CD14-positive monocyte (primary cell): Measurements from ENCODE around the gene SSPN. TPM values are rescaled to one million over a fixed set of nuclear protein-coding genes. Genes with fewer than 3 reads are reported as not detected.

ENCODE experiments used
- DNase-seq, 3 donors: peaks; one replicate each; pipeline ENCODE4 v3.0.0-alpha.2; 2011 to 2022
- H2AFZ ChIP-seq: 2 replicates; pipeline ENCODE4 v1.6.0; 2012; ENCODE audit warnings: mild to moderate bottlenecking, low read depth, low read length, inconsistent platforms; ENCODE audit not compliant: insufficient read depth, poor library complexity, severe bottlenecking
- H3K27ac ChIP-seq, 2 donors: 1 replicate in 1 of 2; 2 replicates in 1 of 2; pipeline ENCODE4 v1.5.1; 2012 to 2013; ENCODE audit warnings: low read length in 2 of 2, control low read depth in 1 of 2, inconsistent platforms in 1 of 2, low read depth in 1 of 2, mild to moderate bottlenecking in 1 of 2
- H3K27me3 ChIP-seq, 2 donors: one replicate each; pipeline versions ENCODE4 v1.6.0 to v1.6.1; 2011 to 2013; ENCODE audit warnings: low read length in 2 of 2; ENCODE audit not compliant: control insufficient read depth in 2 of 2, insufficient read depth in 2 of 2
- H3K36me3 ChIP-seq, 2 donors: replicated peaks in 1 of 2; 1 replicate in 1 of 2; 2 replicates in 1 of 2; pipeline versions ENCODE4 v1.5.1 to v1.6.1; 2012 to 2013; ENCODE audit warnings: low read length in 2 of 2, control low read depth in 1 of 2, inconsistent platforms in 1 of 2, mild to moderate bottlenecking in 1 of 2; ENCODE audit not compliant: insufficient read depth in 2 of 2, control insufficient read depth in 1 of 2
- H3K4me1 ChIP-seq, 2 donors: 1 replicate in 1 of 2; 2 replicates in 1 of 2; pipeline versions ENCODE4 v1.5.1 to v1.6.1; 2012 to 2013; ENCODE audit warnings: low read length in 2 of 2, control low read depth in 1 of 2, inconsistent platforms in 1 of 2, mild to moderate bottlenecking in 1 of 2, moderate library complexity in 1 of 2; ENCODE audit not compliant: insufficient read depth in 2 of 2, control insufficient read depth in 1 of 2
- H3K4me2 ChIP-seq: replicated peaks from 2 replicates; pipeline ENCODE3; 2012; ENCODE audit warnings: low read length, moderate library complexity, mild to moderate bottlenecking; ENCODE audit not compliant: poor library complexity, severe bottlenecking; ENCODE audit errors: extremely low read depth
- H3K4me3 ChIP-seq, 3 experiments: fragments of 200-600 bp in 1 of 3; sonication (generic) in 1 of 3; replicated peaks in 1 of 3; 1 replicate in 2 of 3; 2 replicates in 1 of 3; pipeline ENCODE4 v1.5.1; 2011 to 2013; ENCODE audit warnings: low read length in 3 of 3, mild to moderate bottlenecking in 3 of 3, control low read depth in 2 of 3, low read depth in 2 of 3, inconsistent platforms in 1 of 3, moderate library complexity in 1 of 3
- H3K79me2 ChIP-seq: 2 replicates; pipeline ENCODE4 v1.6.0; 2012; ENCODE audit warnings: mild to moderate bottlenecking, control low read depth, inconsistent platforms, low read length, moderate library complexity; ENCODE audit not compliant: insufficient read depth
- H3K9ac ChIP-seq: 2 replicates; pipeline ENCODE4 v1.6.0; 2017; ENCODE audit warnings: low read length, mild to moderate bottlenecking; ENCODE audit not compliant: insufficient read depth, poor library complexity, severe bottlenecking
- H3K9me3 ChIP-seq, 2 donors: replicated peaks in 1 of 2; 1 replicate in 1 of 2; 2 replicates in 1 of 2; pipeline versions ENCODE4 v1.5.1 to v1.6.1; 2012 to 2013; ENCODE audit warnings: low read length in 2 of 2, control low read depth in 1 of 2; ENCODE audit not compliant: control insufficient read depth in 1 of 2, insufficient read depth in 1 of 2
- H4K20me1 ChIP-seq: 2 replicates; pipeline ENCODE4 v1.6.0; 2012; ENCODE audit warnings: mild to moderate bottlenecking, low read length, control low read depth, moderate library complexity; ENCODE audit not compliant: insufficient read depth
- H3K27ac Mint-ChIP-seq, 7 donors: one replicate each; pipeline ENCODE4 v1.8.0; 2020; ENCODE audit warnings: mild to moderate bottlenecking in 7 of 7, mixed read lengths in 7 of 7, moderate library complexity in 6 of 7, inconsistent platforms in 2 of 7
- H3K27me3 Mint-ChIP-seq, 3 donors: one replicate each; pipeline ENCODE4 v1.8.0; 2021 to 2022; ENCODE audit warnings: low read depth in 3 of 3, mild to moderate bottlenecking in 3 of 3, mixed read lengths in 3 of 3, moderate library complexity in 3 of 3, inconsistent platforms in 1 of 3
- H3K36me3 Mint-ChIP-seq, 2 donors: one replicate each; pipeline ENCODE4 v1.8.0; 2020; ENCODE audit warnings: mixed read lengths in 2 of 2, inconsistent platforms in 1 of 2, mild to moderate bottlenecking in 1 of 2
- H3K4me1 Mint-ChIP-seq: one replicate; pipeline ENCODE4 v1.8.0; 2020; ENCODE audit warnings: mild to moderate bottlenecking, mixed read lengths
- H3K4me3 Mint-ChIP-seq, 2 donors: one replicate each; pipeline ENCODE4 v1.8.0; 2020; ENCODE audit warnings: mild to moderate bottlenecking in 2 of 2, mixed read lengths in 2 of 2, moderate library complexity in 1 of 2
- H3K9me3 Mint-ChIP-seq, 7 donors: one replicate each; pipeline ENCODE4 v1.8.0; 2020 to 2022; ENCODE audit warnings: mixed read lengths in 7 of 7, mild to moderate bottlenecking in 6 of 7, moderate library complexity in 6 of 7, inconsistent platforms in 2 of 7
- WGBS: methylation state at CpG from one replicate; pipeline ENCODE4 v1.1.5; 2013; ENCODE audit warnings: missing lambda C conversion rate; ENCODE audit not compliant: insufficient coverage; 5-methylcytosine and 5-hydroxymethylcytosine counted together
- intact Hi-C, 2 donors: fragments of 100-400 bp; cut with micrococcal nuclease; formaldehyde crosslinking; loops; one replicate each; pipeline versions ENCODE4 v1.15.0 to v1.15.1; 2023
- polyA plus RNA-seq, 3 donors: library from polyadenylated mRNA; depleted of rRNA in 1 of 3; unstranded in 2 of 3; stranded (reverse) in 1 of 3; fragments of 300-500 nt in 2 of 3; fragments of >200 nt in 1 of 3; fragmentation: Illumina TruSeq in 2 of 3; gene quantifications; 1 replicate in 2 of 3; 2 replicates in 1 of 3; pipeline ENCODE4 v1.2.3, GENCODE V29; 2012 to 2021
- TF ChIP-seq, protein P1 (sequence below): fragments of 200-600 bp; IDR thresholded peaks from one replicate; pipeline ENCODE4 v1.8.0; 2022; ENCODE audit warnings: antibody characterized with exemption, mild to moderate bottlenecking

SSPN gene
- polyA plus RNA-seq, 3 donors, result 0.15 TPM; not detected in 2

DNA sequence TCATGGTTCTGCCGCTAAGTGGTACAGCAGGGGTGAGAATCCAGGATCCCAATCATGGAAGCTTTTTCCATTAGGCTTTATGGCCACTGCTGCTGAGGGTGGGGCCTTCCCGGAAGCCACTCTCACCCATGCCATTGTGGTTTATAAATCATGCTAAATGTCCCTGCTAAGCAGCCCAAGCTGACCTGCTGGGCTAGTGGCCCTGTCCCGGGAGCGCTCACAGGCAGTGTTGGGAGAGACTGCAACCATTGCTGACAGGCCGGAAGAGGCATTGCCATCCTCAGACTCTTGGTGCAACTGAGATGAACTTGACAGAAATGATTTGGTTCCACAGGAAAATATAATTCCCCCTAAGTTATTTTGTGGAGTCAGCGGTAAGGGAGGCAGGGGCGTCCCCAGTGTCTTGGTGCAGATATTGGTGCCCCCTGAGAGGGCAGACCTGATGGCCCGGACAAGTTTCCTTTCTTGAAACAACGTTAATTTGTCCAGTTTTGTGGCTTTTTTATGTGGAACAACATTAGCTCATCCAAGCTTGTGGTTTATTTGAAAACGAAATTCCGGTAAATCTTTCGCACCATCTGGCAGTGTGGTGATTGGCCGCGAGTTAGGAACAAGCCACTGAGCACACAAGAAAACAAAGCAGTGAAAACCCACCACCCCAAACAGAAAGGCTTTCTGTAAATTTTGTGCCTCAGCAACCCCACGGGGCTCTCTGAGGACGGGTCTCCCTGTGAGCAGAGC lies 82.3 kb downstream of the SSPN start:
- intact Hi-C loops, result loop anchor here in 1 of 2 donors (10.0 kb wide), 2 partner anchors 153 to 197 kb away; partner anchors contain the start of gene BHLHE41
- peak overlapping the region in 1 of 3 experiments; percentile 7 for H3K4me3 ChIP-seq
- no peaks in the 10 kb centered on the region for H3K79me2 ChIP-seq
- H3K4me1 Mint-ChIP-seq, result peaks cover 54% of the 10 kb centered on the region
- H3K36me3 ChIP-seq, result no peaks in the 10 kb centered on the region
- H3K9me3 ChIP-seq, result no peaks in the 10 kb centered on the region
- DNase-seq, result no peak
- peaks cover 2 to 3% of the 10 kb centered on the region in 2 donors for H3K36me3 Mint-ChIP-seq
- H3K4me2 ChIP-seq, result no peak overlapping the region
- H3K27me3 ChIP-seq, result no peaks in the 10 kb centered on the region
- peaks cover 42 to 50% of the 10 kb centered on the region in 2 donors for H3K4me1 ChIP-seq
- peaks cover 0 to 3% (median 2%) of the 10 kb centered on the region in 3 donors for H3K27me3 Mint-ChIP-seq
- no peak overlapping the region for H3K27ac ChIP-seq
- H3K9me3 Mint-ChIP-seq, result peaks cover 0 to 1% (median 0%) of the 10 kb centered on the region in 7 donors
- no peaks in the 10 kb centered on the region for H4K20me1 ChIP-seq
- H2AFZ ChIP-seq, result peak overlapping the region; percentile 24
- peak overlapping the region; percentile 31 to 61 for H3K4me3 Mint-ChIP-seq
- H3K9ac ChIP-seq, result no peak overlapping the region
- 43% methylated on average over 10 of the region's 16 CpGs for WGBS
- H3K27ac Mint-ChIP-seq, result peak overlapping the region in 5 of 7 donors; percentile 28 to 83 (median 47)
- TF ChIP-seq, protein P1, sequence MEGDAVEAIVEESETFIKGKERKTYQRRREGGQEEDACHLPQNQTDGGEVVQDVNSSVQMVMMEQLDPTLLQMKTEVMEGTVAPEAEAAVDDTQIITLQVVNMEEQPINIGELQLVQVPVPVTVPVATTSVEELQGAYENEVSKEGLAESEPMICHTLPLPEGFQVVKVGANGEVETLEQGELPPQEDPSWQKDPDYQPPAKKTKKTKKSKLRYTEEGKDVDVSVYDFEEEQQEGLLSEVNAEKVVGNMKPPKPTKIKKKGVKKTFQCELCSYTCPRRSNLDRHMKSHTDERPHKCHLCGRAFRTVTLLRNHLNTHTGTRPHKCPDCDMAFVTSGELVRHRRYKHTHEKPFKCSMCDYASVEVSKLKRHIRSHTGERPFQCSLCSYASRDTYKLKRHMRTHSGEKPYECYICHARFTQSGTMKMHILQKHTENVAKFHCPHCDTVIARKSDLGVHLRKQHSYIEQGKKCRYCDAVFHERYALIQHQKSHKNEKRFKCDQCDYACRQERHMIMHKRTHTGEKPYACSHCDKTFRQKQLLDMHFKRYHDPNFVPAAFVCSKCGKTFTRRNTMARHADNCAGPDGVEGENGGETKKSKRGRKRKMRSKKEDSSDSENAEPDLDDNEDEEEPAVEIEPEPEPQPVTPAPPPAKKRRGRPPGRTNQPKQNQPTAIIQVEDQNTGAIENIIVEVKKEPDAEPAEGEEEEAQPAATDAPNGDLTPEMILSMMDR, result no peak

DNA sequence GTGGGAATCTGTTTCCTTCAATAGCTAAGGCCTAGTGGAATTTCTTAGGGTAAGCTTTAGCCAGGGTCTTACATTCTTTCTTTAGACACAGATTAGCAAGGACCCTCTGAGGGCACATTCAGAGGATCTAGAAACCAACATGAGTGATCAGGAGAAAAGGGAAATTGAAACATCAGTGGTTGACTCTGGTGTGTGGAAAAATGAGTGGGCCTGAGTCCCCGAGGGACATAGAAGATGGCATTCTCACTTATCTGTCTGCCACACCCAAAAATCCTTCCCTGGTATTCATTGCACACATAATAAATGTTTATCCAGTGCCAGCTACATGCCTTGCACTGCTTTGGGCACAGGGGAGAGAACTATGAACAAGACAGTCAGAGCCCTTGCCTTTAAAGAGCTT lies 82.9 kb downstream of the SSPN start:
- no peaks in the 10 kb centered on the region for H3K36me3 ChIP-seq
- WGBS, result no CpG with 5 or more reads among the region's 1 CpG
- peaks cover 54% of the 10 kb centered on the region for H3K4me1 Mint-ChIP-seq

More for the DNA sequence above, 82.9 kb downstream of the SSPN start:
- no peak overlapping the region for H3K4me3 Mint-ChIP-seq
- H3K4me1 ChIP-seq, result peaks cover 42 to 50% of the 10 kb centered on the region in 2 donors
- H3K27ac Mint-ChIP-seq, result peak overlapping the region in 1 of 7 donors; percentile 76
- H3K9ac ChIP-seq, result no peak overlapping the region
- H3K27me3 ChIP-seq, result no peaks in the 10 kb centered on the region
- no peak for DNase-seq
- H2AFZ ChIP-seq, result peak overlapping the region; percentile 24
- no peak overlapping the region for H3K27ac ChIP-seq
- no peaks in the 10 kb centered on the region for H3K79me2 ChIP-seq
- no peaks in the 10 kb centered on the region for H3K9me3 ChIP-seq
- H3K4me3 ChIP-seq, result peak overlapping the region in 1 of 3 experiments; percentile 7
- intact Hi-C loops, result loop anchor here in 1 of 2 donors (10.0 kb wide), 2 partner anchors 153 to 197 kb away; partner anchors contain the start of gene BHLHE41
- peaks cover 2 to 3% of the 10 kb centered on the region in 2 donors for H3K36me3 Mint-ChIP-seq
- H3K4me2 ChIP-seq, result no peak overlapping the region
- no peaks in the 10 kb centered on the region for H3K9me3 Mint-ChIP-seq
- TF ChIP-seq, protein P1, result no peak
- no peaks in the 10 kb centered on the region for H4K20me1 ChIP-seq
- H3K27me3 Mint-ChIP-seq, result peaks cover 0 to 3% (median 2%) of the 10 kb centered on the region in 3 donors
